Measurements from ENCODE around the gene TTC14. TPM values are rescaled to one million over a fixed set of nuclear protein-coding genes. Genes with fewer than 3 reads are reported as not detected.

Gene TTC14
- polyA plus RNA-seq, 2 of the 4 experiments (the other 2 are of a cell fraction) = 16.4 to 43.7 TPM

- ATAC-seq = no peak
- no peak for TF ChIP-seq JUNB (IDR thresholded peaks at IDR 0.05)
- no peak for DNase-seq (ENCODE audit: low read depth in 1 of 2, low spot score in 1 of 2)
- 100% methylated on average over 1 of the region's 1 CpG for WGBS (ENCODE audit: missing lambda C conversion rate)
- Histone ChIP-seq H3K9me3 (no peaks in the 10 kb centered on the region), H3K4me3 (no peak overlapping the region), H3K4me1 (no peaks in the 10 kb centered on the region), H3K4me2 (no peak overlapping the region), H3K27ac (no peak overlapping the region)
- POLR2A ChIA-PET = no interaction called here
- CTCF ChIA-PET = interaction anchor here (1.3 kb wide), 1 partner anchor 682 kb away, joined by 4 read pairs; no protein-coding TSS in a partner anchor
- no peak for FAIRE-seq
These were observed 9.0 kb downstream of the TTC14 start for GRCh38 chr3:180611006-180611405.

- no peak for DNase-seq (ENCODE audit: low read depth in 1 of 2, low spot score in 1 of 2)
- 96% methylated on average over 5 of the region's 5 CpGs for whole genome bisulfite sequencing (ENCODE audit: missing lambda C conversion rate)
- Histone ChIP-seq H3K27ac (no peak overlapping the region), H3K9me3 (no peaks in the 10 kb centered on the region), H3K4me3 (no peak overlapping the region), H3K4me2 (no peak overlapping the region), H3K4me1 (no peaks in the 10 kb centered on the region)
- ChIA-PET POLR2A (no interaction called here), CTCF (no interaction called here)
- no peak for TF ChIP-seq USF2 (IDR thresholded peaks at IDR 0.05)
- TF ChIP-seq HEYL (CRISPR knock-in tag; IDR thresholded peaks at IDR 0.05) = no peak
- TF ChIP-seq RFX5 (IDR thresholded peaks at IDR 0.05) = no peak
- no peak for TF ChIP-seq ATOH8 (CRISPR knock-in tag; IDR thresholded peaks at IDR 0.05; ENCODE audit: low read depth)
- no peak for TF ChIP-seq RAD21 (conservative IDR thresholded peaks at IDR 0.05 in 1 of 2, IDR thresholded peaks at IDR 0.05 in 1 of 2)
- no peak for TF ChIP-seq HMGXB4 (CRISPR knock-in tag; IDR thresholded peaks at IDR 0.05; ENCODE audit: borderline replicate concordance)
- no peak for TF ChIP-seq ESRRA (IDR thresholded peaks at IDR 0.05; ENCODE audit: borderline replicate concordance, low read length)
- no peak for TF ChIP-seq KDM5A (IDR thresholded peaks at IDR 0.05)
- no peak for TF ChIP-seq ELK1 (IDR thresholded peaks at IDR 0.05; ENCODE audit: low read depth, low read length)
- ATAC-seq = no peak
- FAIRE-seq = no peak
These were observed 10.4 kb downstream of the TTC14 start for GRCh38 chr3:180612364-180612763.

- no peak overlapping the region for H3K4me2 ChIP-seq
- no peaks in the 10 kb centered on the region for H3K9me3 ChIP-seq
- no peak overlapping the region for H3K4me3 ChIP-seq
- ChIA-PET CTCF (no interaction called here), POLR2A (interaction anchor here (1.4 kb wide), 1 partner anchor 14 kb away, joined by 3 read pairs; the partner anchor contains the start of gene TTC14)
- 90% methylated on average over 3 of the region's 3 CpGs for WGBS (ENCODE audit: missing lambda C conversion rate)
- H3K4me1 ChIP-seq = no peaks in the 10 kb centered on the region
- no peak for DNase-seq (ENCODE audit: low read depth in 1 of 2, low spot score in 1 of 2)
- no peak overlapping the region for H3K27ac ChIP-seq
- FAIRE-seq = no peak
- ATAC-seq = no peak
- TF ChIP-seq SREBF2 (IDR thresholded peaks at IDR 0.05) (no peak), CBX8 (IDR thresholded peaks at IDR 0.05) (no peak), HEYL (CRISPR knock-in tag; IDR thresholded peaks at IDR 0.05) (no peak), GATA3 (IDR thresholded peaks at IDR 0.05; ENCODE audit: borderline replicate concordance) (no peak), POLR2AphosphoS2 (conservative IDR thresholded peaks at IDR 0.05; ENCODE audit: low read length) (no peak), HES2 (IDR thresholded peaks at IDR 0.05) (no peak), BCL3 (IDR thresholded peaks at IDR 0.05) (no peak), MAX (IDR thresholded peaks at IDR 0.05) (no peak), FOSB (CRISPR knock-in tag; IDR thresholded peaks at IDR 0.05) (no peak), BHLHE40 (IDR thresholded peaks at IDR 0.05; ENCODE audit: low read depth, low read length) (no peak), FOXS1 (CRISPR knock-in tag; IDR thresholded peaks at IDR 0.05) (no peak), PBX3 (IDR thresholded peaks at IDR 0.05) (no peak), POLR2A (IDR thresholded peaks at IDR 0.05; ENCODE audit: low read length) (no peak), CBX2 (IDR thresholded peaks at IDR 0.05; ENCODE audit: borderline replicate concordance, low read depth) (no peak), RCOR1 (IDR thresholded peaks at IDR 0.05; ENCODE audit: low read depth, low read length) (no peak), ZNF302 (CRISPR knock-in tag; IDR thresholded peaks at IDR 0.05) (no peak), EHF (CRISPR knock-in tag; IDR thresholded peaks at IDR 0.05) (no peak), ELK1 (IDR thresholded peaks at IDR 0.05; ENCODE audit: low read depth, low read length) (no peak)
These were observed 14.0 kb downstream of the TTC14 start for GRCh38 chr3:180615954-180616353.
